PFSK-1 (cell line): ENCODE measurements around the gene AGR2.

Experiments
- FOXP2 ChIP-seq: optimal IDR thresholded peaks from 2 replicates; pipeline ENCODE3; 2011; ENCODE audit warnings: borderline replicate concordance, control low read depth, inconsistent platforms; ENCODE audit not compliant: insufficient read depth; ENCODE audit errors: extremely low read length, extremely low read depth
- POLR2AphosphoS5 ChIP-seq: IDR thresholded peaks from 2 replicates; pipeline ENCODE4 v1.6.1; 2012; ENCODE audit warnings: low read depth, mild to moderate bottlenecking, control low read depth, low read length, moderate library complexity
- REST ChIP-seq, 2 experiments: IDR thresholded peaks; 2 replicates each; pipeline versions ENCODE4 v1.6.1 to v1.8.0; 2011 to 2012; ENCODE audit warnings: low read depth in 2 of 2, low read length in 2 of 2, control low read depth in 1 of 2, inconsistent platforms in 1 of 2, mild to moderate bottlenecking in 1 of 2, moderate library complexity in 1 of 2; ENCODE audit not compliant: insufficient read depth in 1 of 2
- SIN3A ChIP-seq: IDR thresholded peaks from 2 replicates; pipeline ENCODE4 v1.6.1; 2012; ENCODE audit warnings: mild to moderate bottlenecking, low read length, moderate library complexity, borderline replicate concordance; ENCODE audit not compliant: insufficient read depth
- TAF1 ChIP-seq: IDR thresholded peaks from 2 replicates; pipeline ENCODE4 v1.6.1; 2012; ENCODE audit warnings: low read length, control low read depth, borderline replicate concordance; ENCODE audit not compliant: insufficient read depth

GRCh38 chr7:16791905-16792698, 12.7 kb downstream of the AGR2 start:
- TF ChIP-seq TAF1: no peak
- no peak for TF ChIP-seq POLR2AphosphoS5
- TF ChIP-seq SIN3A: no peak
- TF ChIP-seq REST (IDR thresholded peaks at IDR 0.05; ENCODE audit: insufficient read depth in 1 of 2, low read depth in 2 of 2, low read length in 2 of 2): no peak
- no peak for TF ChIP-seq FOXP2
